ENCODE data around the gene FLVCR2.

- TF ChIP-seq ZNF274 (IDR thresholded peaks at IDR 0.05; ENCODE audit: low read depth, low read length): no peak
- no peak for TF ChIP-seq SUZ12 (IDR thresholded peaks at IDR 0.05; ENCODE audit: extremely low read depth, insufficient read depth, insufficient read length)
Measured at GRCh38 chr14:75605916-75606315, 27.5 kb downstream of the FLVCR2 start.

All from NT2/D1 (cell line).